Liver (tissue), 9 donors: Measurements from ENCODE around the gene CPOX. TPM values are rescaled to one million over a fixed set of nuclear protein-coding genes. Genes with fewer than 3 reads are reported as not detected.

ENCODE experiments used
- DNase-seq: peaks from one replicate; pipeline ENCODE4 v3.0.0-alpha.2; 2017; ENCODE audit warnings: low spot score
- H3K27ac ChIP-seq, 2 donors: one replicate each; pipeline ENCODE4 v1.7.0; 2013; ENCODE audit warnings: inconsistent platforms in 2 of 2, low read length in 2 of 2, control low read depth in 1 of 2, low read depth in 1 of 2, mild to moderate bottlenecking in 1 of 2
- H3K27me3 ChIP-seq, 4 donors: one replicate each; pipeline versions ENCODE4 v1.6.1 to v1.7.0; 2013; ENCODE audit warnings: low read length in 3 of 4, inconsistent platforms in 1 of 4, mild to moderate bottlenecking in 1 of 4, moderate library complexity in 1 of 4; ENCODE audit not compliant: control insufficient read depth in 4 of 4, insufficient read depth in 4 of 4
- H3K36me3 ChIP-seq, 4 donors: one replicate each; pipeline versions ENCODE4 v1.6.1 to v1.7.0; 2013; ENCODE audit warnings: low read length in 3 of 4, mild to moderate bottlenecking in 3 of 4, low read depth in 1 of 4, moderate library complexity in 1 of 4; ENCODE audit not compliant: control insufficient read depth in 4 of 4, insufficient read depth in 3 of 4
- H3K4me1 ChIP-seq, 4 donors: one replicate each; pipeline versions ENCODE4 v1.6.1 to v1.7.0; 2013; ENCODE audit warnings: low read length in 3 of 4, mild to moderate bottlenecking in 3 of 4, moderate library complexity in 1 of 4; ENCODE audit not compliant: control insufficient read depth in 4 of 4, insufficient read depth in 4 of 4
- H3K4me3 ChIP-seq, 3 donors: one replicate each; pipeline versions ENCODE4 v1.6.1 to v1.7.0; 2013; ENCODE audit warnings: low read length in 3 of 3, control low read depth in 1 of 3, low read depth in 1 of 3, mild to moderate bottlenecking in 1 of 3
- H3K9ac ChIP-seq, 2 donors: one replicate each; pipeline ENCODE4 v1.7.0; 2013; ENCODE audit warnings: low read length in 2 of 2, mild to moderate bottlenecking in 2 of 2, moderate library complexity in 2 of 2, control low read depth in 1 of 2, low read depth in 1 of 2
- H3K9me3 ChIP-seq, 4 donors: one replicate each; pipeline versions ENCODE4 v1.6.1 to v1.7.0; 2013; ENCODE audit warnings: low read length in 3 of 4; ENCODE audit not compliant: control insufficient read depth in 4 of 4
- EGR1 ChIP-seq, 2 donors: IDR thresholded peaks; 2 replicates each; pipeline ENCODE4 v1.6.1; 2016 to 2018; ENCODE audit warnings: antibody characterized with exemption in 2 of 2, low read depth in 2 of 2
- FOXA1 ChIP-seq: IDR thresholded peaks from 2 replicates; pipeline ENCODE4 v1.6.1; 2016; ENCODE audit warnings: antibody characterized with exemption
- FOXA2 ChIP-seq: IDR thresholded peaks from 2 replicates; pipeline ENCODE4 v1.6.1; 2016; ENCODE audit warnings: antibody characterized with exemption
- GABPA ChIP-seq, 2 donors: IDR thresholded peaks in 1 of 2; conservative IDR thresholded peaks in 1 of 2; 2 replicates each; pipeline ENCODE4 v1.6.1; 2016; ENCODE audit warnings: antibody characterized with exemption in 2 of 2, mild to moderate bottlenecking in 1 of 2, moderate library complexity in 1 of 2
- HNF4G ChIP-seq: IDR thresholded peaks from 2 replicates; pipeline ENCODE4 v1.6.1; 2016; ENCODE audit warnings: antibody characterized with exemption
- JUND ChIP-seq, 2 donors: IDR thresholded peaks; 2 replicates each; pipeline ENCODE4 v1.6.1; 2016; ENCODE audit warnings: antibody characterized with exemption in 2 of 2
- RAD21 ChIP-seq, 2 donors: IDR thresholded peaks; 2 replicates each; pipeline ENCODE4 v1.6.1; 2016; ENCODE audit warnings: antibody characterized with exemption in 2 of 2, mild to moderate bottlenecking in 2 of 2
- RXRA ChIP-seq, 2 donors: IDR thresholded peaks; 2 replicates each; pipeline ENCODE4 v1.6.1; 2017 to 2018; ENCODE audit warnings: antibody characterized with exemption in 2 of 2, mild to moderate bottlenecking in 1 of 2
- SP1 ChIP-seq: IDR thresholded peaks from 2 replicates; pipeline ENCODE4 v1.6.1; 2018; ENCODE audit warnings: antibody characterized with exemption, mild to moderate bottlenecking
- TAF1 ChIP-seq: conservative IDR thresholded peaks from 2 replicates; pipeline ENCODE4 v1.6.1; 2016; ENCODE audit warnings: antibody characterized with exemption, mild to moderate bottlenecking
- YY1 ChIP-seq: IDR thresholded peaks from 2 replicates; pipeline ENCODE4 v1.6.1; 2016; ENCODE audit warnings: antibody characterized with exemption, mild to moderate bottlenecking
- ZBTB33 ChIP-seq: IDR thresholded peaks from 2 replicates; pipeline ENCODE4 v1.6.1; 2016; ENCODE audit warnings: antibody characterized with exemption
- WGBS: extraction: QIAGEN DNeasy Blood & Tissue Kit; methylation state at CpG from one replicate; pipeline ENCODE4 v1.1.7; 2013; 5-methylcytosine and 5-hydroxymethylcytosine counted together
- polyA plus RNA-seq, 2 donors: library from polyadenylated mRNA; stranded (reverse) in 1 of 2; unstranded in 1 of 2; fragments of 200-250 nt in 1 of 2; fragments of >200 nt in 1 of 2; fragmentation: Nextera tagmentation in 1 of 2; extraction: Ambion mirVana in 1 of 2; gene quantifications; one replicate each; pipeline versions ENCODE4 v1.2.1 to v1.2.3, GENCODE V29; 2013 to 2015
- total RNA-seq, 2 donors: library from RNA; depleted of rRNA; stranded (reverse); fragments of >200 nt; gene quantifications; one replicate each; pipeline ENCODE4 v1.2.3, GENCODE V29; 2014
- TF ChIP-seq, protein P1 (sequence below): IDR thresholded peaks from 2 replicates; pipeline ENCODE4 v1.6.1; 2016; ENCODE audit warnings: antibody characterized with exemption
- TF ChIP-seq, protein P2 (sequence below): IDR thresholded peaks from 2 replicates; pipeline ENCODE4 v1.6.1; 2016; ENCODE audit warnings: antibody characterized with exemption, mild to moderate bottlenecking
- donor health status: healthy.
- donor health status: healthy.
- donor health status: healthy.
- donor health status: healthy.
- donor health status: healthy.

The CPOX gene
- total and polyA plus RNA-seq, 4 donors, result 8.8 to 280 (median 16.3) TPM

- Histone ChIP-seq H3K27me3 (no peaks in the 10 kb centered on the region), H3K36me3 (peaks cover 6 to 32% (median 20%) of the 10 kb centered on the region in 4 donors), H3K27ac (no peak overlapping the region), H3K4me1 (peaks cover 6 to 25% (median 15%) of the 10 kb centered on the region in 4 donors), H3K9me3 (no peaks in the 10 kb centered on the region), H3K9ac (no peak overlapping the region), H3K4me3 (no peak overlapping the region)
- TF ChIP-seq RXRA (IDR thresholded peaks at IDR 0.05), result no peak
- no peak for DNase-seq
- whole genome bisulfite sequencing, result 80% methylated on average over 2 of the region's 2 CpGs
Measured at GRCh38 chr3:98589331-98590036, 3.9 kb downstream of the CPOX start.

- Histone ChIP-seq H3K4me3 (no peak overlapping the region), H3K9ac (no peak overlapping the region), H3K27ac (no peak overlapping the region), H3K4me1 (peaks cover 3 to 16% (median 8%) of the 10 kb centered on the region in 4 donors), H3K27me3 (no peaks in the 10 kb centered on the region), H3K36me3 (peaks cover 6 to 43% (median 24%) of the 10 kb centered on the region in 4 donors), H3K9me3 (no peaks in the 10 kb centered on the region)
- TF ChIP-seq ZBTB33 (no peak), RAD21 (IDR thresholded peaks at IDR 0.05) (peak; percentile 30 to 54)
- DNase-seq, result no peak
Measured at GRCh38 chr3:98588065-98588464, 5.3 kb downstream of the CPOX start.

- no peak overlapping the region for H3K9ac ChIP-seq
- 76% methylated on average over 2 of the region's 2 CpGs for WGBS
- no peaks in the 10 kb centered on the region for H3K9me3 ChIP-seq
- peaks cover 6 to 47% (median 24%) of the 10 kb centered on the region in 4 donors for H3K36me3 ChIP-seq
- no peak overlapping the region for H3K27ac ChIP-seq
- H3K27me3 ChIP-seq, result no peaks in the 10 kb centered on the region
- H3K4me1 ChIP-seq, result peaks cover 3 to 16% (median 7%) of the 10 kb centered on the region in 4 donors
- H3K4me3 ChIP-seq, result no peak overlapping the region
- DNase-seq, result no peak
- TF ChIP-seq RAD21 (IDR thresholded peaks at IDR 0.05), result no peak
- no peak for TF ChIP-seq HNF4G
- no peak for TF ChIP-seq GABPA (IDR thresholded peaks at IDR 0.05 in 1 of 2, conservative IDR thresholded peaks at IDR 0.05 in 1 of 2)
- TF ChIP-seq, protein P1, sequence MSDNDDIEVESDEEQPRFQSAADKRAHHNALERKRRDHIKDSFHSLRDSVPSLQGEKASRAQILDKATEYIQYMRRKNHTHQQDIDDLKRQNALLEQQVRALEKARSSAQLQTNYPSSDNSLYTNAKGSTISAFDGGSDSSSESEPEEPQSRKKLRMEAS, result no peak
- no peak for TF ChIP-seq YY1
- no peak for TF ChIP-seq FOXA1
- TF ChIP-seq SP1, result no peak
Measured at GRCh38 chr3:98587654-98588053, 5.8 kb downstream of the CPOX start.

- no peak for DNase-seq
- no peak overlapping the region for H3K27ac ChIP-seq
- peaks cover 6 to 47% (median 20%) of the 10 kb centered on the region in 4 donors for H3K36me3 ChIP-seq
- WGBS, result 94% methylated on average over 2 of the region's 2 CpGs
- H3K27me3 ChIP-seq, result no peaks in the 10 kb centered on the region
- no peak overlapping the region for H3K9ac ChIP-seq
- TF ChIP-seq, protein P2, sequence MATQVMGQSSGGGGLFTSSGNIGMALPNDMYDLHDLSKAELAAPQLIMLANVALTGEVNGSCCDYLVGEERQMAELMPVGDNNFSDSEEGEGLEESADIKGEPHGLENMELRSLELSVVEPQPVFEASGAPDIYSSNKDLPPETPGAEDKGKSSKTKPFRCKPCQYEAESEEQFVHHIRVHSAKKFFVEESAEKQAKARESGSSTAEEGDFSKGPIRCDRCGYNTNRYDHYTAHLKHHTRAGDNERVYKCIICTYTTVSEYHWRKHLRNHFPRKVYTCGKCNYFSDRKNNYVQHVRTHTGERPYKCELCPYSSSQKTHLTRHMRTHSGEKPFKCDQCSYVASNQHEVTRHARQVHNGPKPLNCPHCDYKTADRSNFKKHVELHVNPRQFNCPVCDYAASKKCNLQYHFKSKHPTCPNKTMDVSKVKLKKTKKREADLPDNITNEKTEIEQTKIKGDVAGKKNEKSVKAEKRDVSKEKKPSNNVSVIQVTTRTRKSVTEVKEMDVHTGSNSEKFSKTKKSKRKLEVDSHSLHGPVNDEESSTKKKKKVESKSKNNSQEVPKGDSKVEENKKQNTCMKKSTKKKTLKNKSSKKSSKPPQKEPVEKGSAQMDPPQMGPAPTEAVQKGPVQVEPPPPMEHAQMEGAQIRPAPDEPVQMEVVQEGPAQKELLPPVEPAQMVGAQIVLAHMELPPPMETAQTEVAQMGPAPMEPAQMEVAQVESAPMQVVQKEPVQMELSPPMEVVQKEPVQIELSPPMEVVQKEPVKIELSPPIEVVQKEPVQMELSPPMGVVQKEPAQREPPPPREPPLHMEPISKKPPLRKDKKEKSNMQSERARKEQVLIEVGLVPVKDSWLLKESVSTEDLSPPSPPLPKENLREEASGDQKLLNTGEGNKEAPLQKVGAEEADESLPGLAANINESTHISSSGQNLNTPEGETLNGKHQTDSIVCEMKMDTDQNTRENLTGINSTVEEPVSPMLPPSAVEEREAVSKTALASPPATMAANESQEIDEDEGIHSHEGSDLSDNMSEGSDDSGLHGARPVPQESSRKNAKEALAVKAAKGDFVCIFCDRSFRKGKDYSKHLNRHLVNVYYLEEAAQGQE, result no peak
- TF ChIP-seq JUND (IDR thresholded peaks at IDR 0.05) (no peak), EGR1 (IDR thresholded peaks at IDR 0.05; ENCODE audit: low read depth in 2 of 2) (no peak), YY1 (no peak), SP1 (no peak), RAD21 (IDR thresholded peaks at IDR 0.05) (no peak), HNF4G (no peak), GABPA (IDR thresholded peaks at IDR 0.05 in 1 of 2, conservative IDR thresholded peaks at IDR 0.05 in 1 of 2) (no peak), TAF1 (no peak), FOXA2 (no peak)
- no peak overlapping the region for H3K4me3 ChIP-seq
- H3K4me1 ChIP-seq, result peaks cover 3 to 15% (median 8%) of the 10 kb centered on the region in 4 donors
- no peaks in the 10 kb centered on the region for H3K9me3 ChIP-seq
Measured at GRCh38 chr3:98584547-98584946, 8.9 kb downstream of the CPOX start.
